H1 (cell line): ENCODE data around the gene LAMC3. TPM values are rescaled to one million over a fixed set of nuclear protein-coding genes. Genes with fewer than 3 reads are reported as not detected.

Experiments
- CTCF ChIA-PET: fragments of 300-600 bp; sonication (Branson Sonifier 250); formaldehyde crosslinking; loops from one replicate; lab custom pipeline; 2021; ENCODE audit not compliant: partially characterized antibody; lab: Charles Lee
- POLR2A ChIA-PET: fragments of 300-600 bp; sonication (Branson Sonifier 250); formaldehyde crosslinking; loops from one replicate; lab custom pipeline; 2021; ENCODE audit warnings: inconsistent platforms; ENCODE audit not compliant: partially characterized antibody; lab: Charles Lee
- DNase-seq, 2 experiments: peaks; one replicate each; pipeline versions ENCODE4 v3.0.0 to v3.0.0-alpha.2; 2010 to 2022; ENCODE audit warnings: low spot score in 2 of 2, low read depth in 1 of 2, mixed read lengths in 1 of 2
- FAIRE-seq: peaks from 2 replicates; lab custom pipeline; 2011; peaks lifted over from hg19 to GRCh38; lab: Jason Lieb, UNC
- H2AFZ ChIP-seq: 2 replicates; pipeline ENCODE4 v1.8.1; 2012; ENCODE audit warnings: low read length, inconsistent platforms
- H2AK5ac ChIP-seq: 2 replicates; pipeline ENCODE4 v1.6.1; 2013; ENCODE audit warnings: low read depth, low read length
- H2BK120ac ChIP-seq: replicated peaks from 2 replicates; pipeline ENCODE3; 2013; ENCODE audit warnings: low read depth, low read length, inconsistent platforms
- H2BK12ac ChIP-seq: 2 replicates; pipeline ENCODE4 v1.6.1; 2013; ENCODE audit warnings: low read depth, low read length
- H2BK15ac ChIP-seq: 2 replicates; pipeline ENCODE4 v1.6.1; 2013; ENCODE audit warnings: low read length
- H2BK20ac ChIP-seq: 2 replicates; pipeline ENCODE4 v1.6.1; 2013; ENCODE audit warnings: low read length
- H2BK5ac ChIP-seq: 2 replicates; pipeline ENCODE4 v1.6.1; 2013; ENCODE audit warnings: low read depth, low read length
- H3K14ac ChIP-seq: 2 replicates; pipeline ENCODE4 v1.6.1; 2013; ENCODE audit warnings: inconsistent platforms; ENCODE audit not compliant: insufficient read length
- H3K18ac ChIP-seq: 2 replicates; pipeline ENCODE4 v1.6.1; 2013; ENCODE audit warnings: low read length; ENCODE audit errors: extremely low read depth
- H3K23ac ChIP-seq: 2 replicates; pipeline ENCODE4 v1.6.1; 2013; ENCODE audit warnings: inconsistent platforms; ENCODE audit not compliant: insufficient read length
- H3K23me2 ChIP-seq: 2 replicates; pipeline ENCODE4 v1.6.1; 2013; ENCODE audit warnings: low read depth, low read length
- H3K27ac ChIP-seq: 2 replicates; pipeline ENCODE4 v1.6.1; 2011; ENCODE audit warnings: low read depth, low read length, inconsistent platforms
- H3K27me3 ChIP-seq, 4 experiments: replicated peaks in 1 of 4; 1 replicate in 1 of 4; 2 replicates in 3 of 4; pipeline versions ENCODE4 v1.6.1 to v1.8.1; 2011 to 2013; ENCODE audit warnings: low read length in 3 of 4, mild to moderate bottlenecking in 3 of 4, inconsistent platforms in 2 of 4, mixed read lengths in 2 of 4, moderate library complexity in 1 of 4; ENCODE audit not compliant: control insufficient read depth in 3 of 4, insufficient read depth in 3 of 4; ENCODE audit errors: extremely low read depth in 1 of 4
- H3K36me3 ChIP-seq, 4 experiments: 2 replicates each; pipeline versions ENCODE4 v1.6.1 to v1.8.1; 2011 to 2013; ENCODE audit warnings: mild to moderate bottlenecking in 4 of 4, low read length in 3 of 4, moderate library complexity in 2 of 4, control low read depth in 1 of 4, inconsistent platforms in 1 of 4; ENCODE audit not compliant: insufficient read depth in 4 of 4, control insufficient read depth in 2 of 4
- H3K4ac ChIP-seq: replicated peaks from 2 replicates; pipeline ENCODE3; 2013; ENCODE audit warnings: low read length, low read depth, mixed read lengths, inconsistent platforms; ENCODE audit not compliant: insufficient read length
- H3K4me1 ChIP-seq, 4 experiments: replicated peaks in 1 of 4; 1 replicate in 1 of 4; 2 replicates in 3 of 4; pipeline versions ENCODE4 v1.6.1 to v1.8.1; 2011 to 2013; ENCODE audit warnings: low read length in 3 of 4, inconsistent platforms in 2 of 4, mixed read lengths in 1 of 4; ENCODE audit not compliant: insufficient read depth in 4 of 4, control insufficient read depth in 3 of 4
- H3K4me2 ChIP-seq, 2 experiments: 2 replicates each; pipeline versions ENCODE4 v1.6.1 to v1.8.1; 2011 to 2013; ENCODE audit warnings: low read depth in 2 of 2, low read length in 2 of 2, control low read depth in 1 of 2, inconsistent platforms in 1 of 2, mild to moderate bottlenecking in 1 of 2; ENCODE audit not compliant: insufficient read depth in 1 of 2
- H3K4me3 ChIP-seq, 4 experiments: fragments of 200-600, 300-600 bp in 1 of 4; sonication (generic), shearing (Covaris generic), sonication (Bioruptor Twin) in 1 of 4; 2 replicates each; pipeline versions ENCODE4 v1.5.1 to v1.8.1; 2011 to 2016; ENCODE audit warnings: low read length in 4 of 4, low read depth in 3 of 4, control low read depth in 2 of 4, inconsistent platforms in 2 of 4, mild to moderate bottlenecking in 2 of 4, mixed read lengths in 1 of 4, moderate library complexity in 1 of 4; ENCODE audit not compliant: insufficient read depth in 2 of 4; ENCODE audit errors: extremely low read depth in 1 of 4
- H3K56ac ChIP-seq: replicated peaks from 2 replicates; pipeline ENCODE3; 2013; ENCODE audit warnings: low read depth, mild to moderate bottlenecking, mixed read lengths, low read length, inconsistent platforms; ENCODE audit not compliant: insufficient read length
- H3K79me1 ChIP-seq: 2 replicates; pipeline ENCODE4 v1.6.1; 2013; ENCODE audit warnings: low read depth, low read length, control low read depth
- H3K79me2 ChIP-seq, 2 experiments: 2 replicates each; pipeline versions ENCODE4 v1.6.1 to v1.8.1; 2012 to 2013; ENCODE audit warnings: low read length in 2 of 2, mild to moderate bottlenecking in 2 of 2, inconsistent platforms in 1 of 2; ENCODE audit not compliant: insufficient read depth in 2 of 2, control insufficient read depth in 1 of 2
- H3K9ac ChIP-seq, 4 experiments: replicated peaks in 1 of 4; 1 replicate in 1 of 4; 2 replicates in 3 of 4; pipeline versions ENCODE4 v1.6.1 to v1.8.1; 2011 to 2013; ENCODE audit warnings: low read depth in 3 of 4, low read length in 3 of 4, control low read depth in 2 of 4, mild to moderate bottlenecking in 2 of 4, moderate library complexity in 2 of 4, inconsistent platforms in 1 of 4; ENCODE audit errors: extremely low read depth in 1 of 4
- H3K9me3 ChIP-seq, 2 experiments: 2 replicates each; pipeline versions ENCODE4 v1.6.1 to v1.8.1; 2012 to 2013; ENCODE audit warnings: mild to moderate bottlenecking in 2 of 2, moderate library complexity in 2 of 2, control low read depth in 1 of 2, inconsistent platforms in 1 of 2, low read depth in 1 of 2, low read length in 1 of 2, mixed read lengths in 1 of 2; ENCODE audit not compliant: insufficient read depth in 2 of 2
- H4K20me1 ChIP-seq, 2 experiments: replicated peaks in 1 of 2; 2 replicates each; pipeline versions ENCODE3 to v1.8.1; 2011 to 2013; ENCODE audit warnings: inconsistent platforms in 2 of 2, low read length in 2 of 2, mild to moderate bottlenecking in 1 of 2; ENCODE audit not compliant: insufficient read depth in 2 of 2, control insufficient read depth in 1 of 2
- H4K5ac ChIP-seq: 2 replicates; pipeline ENCODE4 v1.6.1; 2013; ENCODE audit warnings: low read length, low read depth, mixed read lengths, inconsistent platforms; ENCODE audit not compliant: insufficient read length
- H4K8ac ChIP-seq: 2 replicates; pipeline ENCODE4 v1.8.0; 2013; ENCODE audit warnings: mild to moderate bottlenecking, moderate library complexity, low read length, inconsistent platforms; ENCODE audit not compliant: insufficient read depth; ENCODE audit errors: extremely low read depth
- H4K91ac ChIP-seq: replicated peaks from 2 replicates; pipeline ENCODE3; 2013; ENCODE audit warnings: low read length, mixed read lengths, inconsistent platforms; ENCODE audit not compliant: insufficient read length
- CEBPB ChIP-seq: IDR thresholded peaks from 2 replicates; pipeline ENCODE4 v1.6.1; 2012; ENCODE audit warnings: low read depth, low read length
- CHD2 ChIP-seq: IDR thresholded peaks from 2 replicates; pipeline ENCODE4 v1.6.1; 2012; ENCODE audit warnings: low read length, improper control_type of control experiment
- GTF2F1 ChIP-seq: IDR thresholded peaks from 2 replicates; pipeline ENCODE4 v1.6.1; 2012; ENCODE audit warnings: low read depth, low read length, improper control_type of control experiment, borderline replicate concordance
- KDM1A ChIP-seq: fragments of 200-600, 300-600 bp; sonication (generic); IDR thresholded peaks from 2 replicates; pipeline ENCODE4 v1.7.1; 2016; ENCODE audit warnings: mild to moderate bottlenecking, low read length, borderline replicate concordance
- KDM5A ChIP-seq: fragments of 200-600 bp; IDR thresholded peaks from 2 replicates; pipeline ENCODE4 v1.7.1; 2012; ENCODE audit warnings: mild to moderate bottlenecking, low read length, inconsistent platforms, mixed read lengths
- RAD21 ChIP-seq, 2 experiments: IDR thresholded peaks in 1 of 2; conservative IDR thresholded peaks in 1 of 2; 2 replicates each; pipeline ENCODE4 v1.6.1; 2011; ENCODE audit warnings: low read depth in 2 of 2, low read length in 2 of 2, improper control_type of control experiment in 1 of 2, inconsistent platforms in 1 of 2, mild to moderate bottlenecking in 1 of 2, moderate library complexity in 1 of 2
- SIN3A ChIP-seq, 2 experiments: IDR thresholded peaks in 1 of 2; conservative IDR thresholded peaks in 1 of 2; 2 replicates each; pipeline ENCODE4 v1.6.1; 2011 to 2012; ENCODE audit warnings: low read length in 2 of 2, improper control_type of control experiment in 1 of 2, low read depth in 1 of 2, mild to moderate bottlenecking in 1 of 2
- SP4 ChIP-seq: IDR thresholded peaks from 2 replicates; pipeline ENCODE4 v1.6.1; 2012; ENCODE audit warnings: low read length, inconsistent platforms
- TAF7 ChIP-seq: optimal IDR thresholded peaks from 2 replicates; pipeline ENCODE3; 2011; ENCODE audit warnings: low read depth, mild to moderate bottlenecking, inconsistent platforms, low read length, moderate library complexity, borderline replicate concordance
- YY1 ChIP-seq: IDR thresholded peaks from 2 replicates; pipeline ENCODE4 v1.6.1; 2011; ENCODE audit warnings: low read depth, mild to moderate bottlenecking, low read length
- ZNF274 ChIP-seq: IDR thresholded peaks from 2 replicates; pipeline ENCODE4 v1.7.0; 2012; ENCODE audit warnings: low read length, borderline replicate concordance; ENCODE audit errors: extremely low read depth
- WGBS, 2 experiments: shearing (Covaris generic) in 1 of 2; methylation state at CpG; one replicate each; pipeline versions ENCODE4 v1.1.6 to v1.1.7; 2013 to 2015; ENCODE audit warnings: low lambda C conversion rate in 2 of 2, mixed read lengths in 2 of 2, inconsistent platforms in 1 of 2, low coverage in 1 of 2, missing lambda C conversion rate in 1 of 2; ENCODE audit not compliant: insufficient replicate concordance in 2 of 2, insufficient coverage in 1 of 2, insufficient read length in 1 of 2; ENCODE audit errors: extremely low coverage in 1 of 2, missing lambda C conversion rate in 1 of 2; 5-methylcytosine and 5-hydroxymethylcytosine counted together
- polyA plus RNA-seq, 7 experiments: library from polyadenylated mRNA; depleted of rRNA in 3 of 7; stranded (reverse) in 5 of 7; unstranded in 2 of 7; fragments of >200 nt in 5 of 7; fragments of 200-250 nt in 2 of 7; gene quantifications; 1 replicate in 5 of 7; 2 replicates in 1 of 7; 4 replicates in 1 of 7; pipeline versions ENCODE4 v1.2.1 to v1.2.3, GENCODE V29; 2011 to 2013; ENCODE audit warnings: missing spikeins in 2 of 7, mixed read lengths in 2 of 7
- total RNA-seq: library from RNA; stranded (reverse); fragmentation: NEBNext Ultra II Directional; extraction: Animal tissue kit (Norgen Biotek cat#: 25700); gene quantifications from 2 replicates; pipeline ENCODE4 v1.2.1, GENCODE V29; 2021

Gene LAMC3
- total and polyA plus RNA-seq, 2 of the 8 experiments (the other 6 are each of a cell fraction or from before 2014, with no cell fraction given) = 9.3 to 12.3 TPM

- no peak overlapping the region for H4K5ac ChIP-seq
- POLR2A ChIA-PET = no interaction called here
- H3K4me3 ChIP-seq = no peak overlapping the region
- no peak overlapping the region for H3K27ac ChIP-seq
- H3K79me2 ChIP-seq = no peaks in the 10 kb centered on the region
- CTCF ChIA-PET = interaction anchor here (0.6 to 9.1 kb wide), 7 partner anchors 17 to 680 kb away, joined by 3 to 69 read pairs (median 3); no protein-coding TSS in a partner anchor
- 63% methylated on average over 15 of the region's 15 CpGs; no CpG with 5 or more reads in 1 of the 2 experiments for WGBS, 2 experiments
- peak overlapping the region; percentile 34 for H4K91ac ChIP-seq
- no peak overlapping the region for H2BK20ac ChIP-seq
- 0 out of 2 replicates have a peak overlapping the region, but pooled peaks have one; percentile 72 for H2BK15ac ChIP-seq
- DNase-seq (no peak), FAIRE-seq (no peak)
- no peak overlapping the region; the same call in 1 of the 2 replicates for H4K8ac ChIP-seq
- no peak overlapping the region for H3K18ac ChIP-seq
- H3K23ac ChIP-seq = no peak overlapping the region
- no peaks in the 10 kb centered on the region for H3K79me1 ChIP-seq
- H3K14ac ChIP-seq = no peak overlapping the region
- H2AK5ac ChIP-seq = no peak overlapping the region
- peaks cover 3 to 20% (median 9%) of the 10 kb centered on the region in 4 experiments; a peak in 5 of 7 replicates for H3K4me1 ChIP-seq
- peak overlapping the region; percentile 13 for H3K4ac ChIP-seq
- peaks cover 7% of the 10 kb centered on the region; the same call in 1 of the 2 replicates for H3K23me2 ChIP-seq
- H4K20me1 ChIP-seq = peaks cover 0 to 8% of the 10 kb centered on the region in 2 experiments
- H2BK120ac ChIP-seq = no peak overlapping the region
- no peak overlapping the region for H3K4me2 ChIP-seq
- no peak overlapping the region for H3K56ac ChIP-seq
- H2AFZ ChIP-seq = no peak overlapping the region
- H3K9ac ChIP-seq = no peak overlapping the region
- no peak overlapping the region for H2BK5ac ChIP-seq
- no peak overlapping the region for H2BK12ac ChIP-seq
- H3K36me3 ChIP-seq = no peaks in the 10 kb centered on the region
- no peaks in the 10 kb centered on the region for H3K9me3 ChIP-seq
- peaks cover 0 to 9% (median 4%) of the 10 kb centered on the region in 4 experiments; a peak in 3 of 7 replicates for H3K27me3 ChIP-seq
- no peak for TF ChIP-seq SIN3A (conservative IDR thresholded peaks at IDR 0.05 in 1 of 2, IDR thresholded peaks at IDR 0.05 in 1 of 2; ENCODE audit: low read depth in 1 of 2, low read length in 2 of 2)
- TF ChIP-seq RAD21 (IDR thresholded peaks at IDR 0.05 in 1 of 2, conservative IDR thresholded peaks at IDR 0.05 in 1 of 2; ENCODE audit: low read depth in 2 of 2, low read length in 2 of 2) = no peak
- no peak for TF ChIP-seq KDM1A
- no peak for TF ChIP-seq SP4
- no peak for TF ChIP-seq CHD2
- TF ChIP-seq KDM5A = no peak
- no peak for TF ChIP-seq GTF2F1
- no peak for TF ChIP-seq YY1
- TF ChIP-seq TAF7 = no peak
- TF ChIP-seq ZNF274 = no peak
- TF ChIP-seq CEBPB = no peak
Observed at GRCh38 chr9:130995086-130996011, 13.6 kb upstream of the LAMC3 start.
